Panc1 (cell line): ENCODE results near the gene MPPED2.

ENCODE experiments used
- CTCF ChIP-seq: fragments of 450-650 bp; IDR thresholded peaks from 2 replicates; pipeline ENCODE4 v1.5.1; 2017; ENCODE audit warnings: mild to moderate bottlenecking
- POLR2AphosphoS5 ChIP-seq: IDR thresholded peaks from 2 replicates; pipeline ENCODE4 v1.6.1; 2012; ENCODE audit warnings: mild to moderate bottlenecking, low read depth, low read length, moderate library complexity
- REST ChIP-seq, 2 experiments: IDR thresholded peaks; 2 replicates each; pipeline ENCODE4 v1.6.1; 2011 to 2012; ENCODE audit warnings: low read depth in 2 of 2, control low read depth in 1 of 2, low read length in 1 of 2, mild to moderate bottlenecking in 1 of 2, moderate library complexity in 1 of 2; ENCODE audit not compliant: insufficient read depth in 1 of 2
- TCF7L2 ChIP-seq: IDR thresholded peaks from 2 replicates; pipeline ENCODE4 v1.6.1; 2011; ENCODE audit warnings: mild to moderate bottlenecking, low read depth, low read length, inconsistent platforms

GRCh38 chr11:30426781-30427180 lies 159.4 kb downstream of the MPPED2 start:
- TF ChIP-seq CTCF = no peak
- no peak for TF ChIP-seq POLR2AphosphoS5
- TF ChIP-seq TCF7L2 = no peak
- no peak for TF ChIP-seq REST (IDR thresholded peaks at IDR 0.05; ENCODE audit: insufficient read depth in 1 of 2, low read depth in 2 of 2, low read length in 1 of 2)
